Measurements from ENCODE around the gene SMAD7.

DNA sequence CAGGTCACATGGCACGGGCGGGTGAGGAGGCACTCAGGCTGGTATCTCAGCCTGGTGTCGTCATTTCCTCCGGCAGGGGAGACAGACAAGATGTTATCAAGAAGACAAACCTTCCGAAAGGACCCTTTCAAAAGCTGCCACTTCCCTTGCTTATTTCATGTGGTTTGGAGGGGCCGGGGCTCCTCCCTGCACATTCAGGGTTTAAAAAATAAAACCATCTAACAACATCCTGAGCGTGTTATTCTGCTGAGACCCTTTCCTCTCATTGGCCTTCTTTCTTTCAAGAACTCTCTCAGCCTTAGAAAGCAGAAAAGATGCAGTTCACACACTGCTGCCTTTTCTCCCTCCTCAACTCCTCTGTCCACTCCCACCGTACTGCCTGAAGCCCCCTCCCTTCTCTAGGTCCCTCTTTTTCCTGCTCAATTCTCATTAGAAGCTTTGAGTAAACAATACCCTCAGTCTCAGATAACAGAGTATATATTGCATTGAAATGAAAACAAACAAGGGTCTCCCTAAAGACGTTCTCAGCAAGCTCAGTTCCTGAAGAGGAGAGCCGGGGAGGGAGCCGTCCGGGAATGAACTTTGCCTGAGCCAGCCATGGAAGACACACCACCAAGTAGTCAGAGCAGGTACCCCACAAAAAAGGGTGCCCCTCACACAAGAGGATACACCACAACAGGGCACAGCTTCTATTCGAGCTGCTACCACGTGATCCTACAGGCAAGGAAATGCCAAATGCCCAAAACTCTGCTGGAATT, 9.7 kb downstream of the SMAD7 start:
- TF ChIP-seq, protein P1, sequence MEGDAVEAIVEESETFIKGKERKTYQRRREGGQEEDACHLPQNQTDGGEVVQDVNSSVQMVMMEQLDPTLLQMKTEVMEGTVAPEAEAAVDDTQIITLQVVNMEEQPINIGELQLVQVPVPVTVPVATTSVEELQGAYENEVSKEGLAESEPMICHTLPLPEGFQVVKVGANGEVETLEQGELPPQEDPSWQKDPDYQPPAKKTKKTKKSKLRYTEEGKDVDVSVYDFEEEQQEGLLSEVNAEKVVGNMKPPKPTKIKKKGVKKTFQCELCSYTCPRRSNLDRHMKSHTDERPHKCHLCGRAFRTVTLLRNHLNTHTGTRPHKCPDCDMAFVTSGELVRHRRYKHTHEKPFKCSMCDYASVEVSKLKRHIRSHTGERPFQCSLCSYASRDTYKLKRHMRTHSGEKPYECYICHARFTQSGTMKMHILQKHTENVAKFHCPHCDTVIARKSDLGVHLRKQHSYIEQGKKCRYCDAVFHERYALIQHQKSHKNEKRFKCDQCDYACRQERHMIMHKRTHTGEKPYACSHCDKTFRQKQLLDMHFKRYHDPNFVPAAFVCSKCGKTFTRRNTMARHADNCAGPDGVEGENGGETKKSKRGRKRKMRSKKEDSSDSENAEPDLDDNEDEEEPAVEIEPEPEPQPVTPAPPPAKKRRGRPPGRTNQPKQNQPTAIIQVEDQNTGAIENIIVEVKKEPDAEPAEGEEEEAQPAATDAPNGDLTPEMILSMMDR (IDR thresholded peaks at IDR 0.05), result no peak
- TF ChIP-seq POLR2A (IDR thresholded peaks at IDR 0.05), result no peak
